H1 (cell line): Measurements from ENCODE around the gene OSBP. TPM values are rescaled to one million over a fixed set of nuclear protein-coding genes. Genes with fewer than 3 reads are reported as not detected.

Source experiments
- CTCF ChIA-PET: fragments of 300-600 bp; sonication (Branson Sonifier 250); formaldehyde crosslinking; loops from one replicate; lab custom pipeline; 2021; ENCODE audit not compliant: partially characterized antibody; lab: Charles Lee
- POLR2A ChIA-PET: fragments of 300-600 bp; sonication (Branson Sonifier 250); formaldehyde crosslinking; loops from one replicate; lab custom pipeline; 2021; ENCODE audit warnings: inconsistent platforms; ENCODE audit not compliant: partially characterized antibody; lab: Charles Lee
- DNase-seq, 2 experiments: peaks; one replicate each; pipeline versions ENCODE4 v3.0.0 to v3.0.0-alpha.2; 2010 to 2022; ENCODE audit warnings: low spot score in 2 of 2, low read depth in 1 of 2, mixed read lengths in 1 of 2
- FAIRE-seq: peaks from 2 replicates; lab custom pipeline; 2011; peaks lifted over from hg19 to GRCh38; lab: Jason Lieb, UNC
- H2AFZ ChIP-seq: 2 replicates; pipeline ENCODE4 v1.8.1; 2012; ENCODE audit warnings: low read length, inconsistent platforms
- H2AK5ac ChIP-seq: 2 replicates; pipeline ENCODE4 v1.6.1; 2013; ENCODE audit warnings: low read depth, low read length
- H2BK120ac ChIP-seq: replicated peaks from 2 replicates; pipeline ENCODE3; 2013; ENCODE audit warnings: low read depth, low read length, inconsistent platforms
- H2BK12ac ChIP-seq: 2 replicates; pipeline ENCODE4 v1.6.1; 2013; ENCODE audit warnings: low read depth, low read length
- H2BK15ac ChIP-seq: 2 replicates; pipeline ENCODE4 v1.6.1; 2013; ENCODE audit warnings: low read length
- H2BK20ac ChIP-seq: 2 replicates; pipeline ENCODE4 v1.6.1; 2013; ENCODE audit warnings: low read length
- H2BK5ac ChIP-seq: 2 replicates; pipeline ENCODE4 v1.6.1; 2013; ENCODE audit warnings: low read depth, low read length
- H3K14ac ChIP-seq: 2 replicates; pipeline ENCODE4 v1.6.1; 2013; ENCODE audit warnings: inconsistent platforms; ENCODE audit not compliant: insufficient read length
- H3K18ac ChIP-seq: 2 replicates; pipeline ENCODE4 v1.6.1; 2013; ENCODE audit warnings: low read length; ENCODE audit errors: extremely low read depth
- H3K23ac ChIP-seq: 2 replicates; pipeline ENCODE4 v1.6.1; 2013; ENCODE audit warnings: inconsistent platforms; ENCODE audit not compliant: insufficient read length
- H3K23me2 ChIP-seq: 2 replicates; pipeline ENCODE4 v1.6.1; 2013; ENCODE audit warnings: low read depth, low read length
- H3K27ac ChIP-seq: 2 replicates; pipeline ENCODE4 v1.6.1; 2011; ENCODE audit warnings: low read depth, low read length, inconsistent platforms
- H3K27me3 ChIP-seq, 4 experiments: replicated peaks in 1 of 4; 1 replicate in 1 of 4; 2 replicates in 3 of 4; pipeline versions ENCODE4 v1.6.1 to v1.8.1; 2011 to 2013; ENCODE audit warnings: low read length in 3 of 4, mild to moderate bottlenecking in 3 of 4, inconsistent platforms in 2 of 4, mixed read lengths in 2 of 4, moderate library complexity in 1 of 4; ENCODE audit not compliant: control insufficient read depth in 3 of 4, insufficient read depth in 3 of 4; ENCODE audit errors: extremely low read depth in 1 of 4
- H3K36me3 ChIP-seq, 4 experiments: 2 replicates each; pipeline versions ENCODE4 v1.6.1 to v1.8.1; 2011 to 2013; ENCODE audit warnings: mild to moderate bottlenecking in 4 of 4, low read length in 3 of 4, moderate library complexity in 2 of 4, control low read depth in 1 of 4, inconsistent platforms in 1 of 4; ENCODE audit not compliant: insufficient read depth in 4 of 4, control insufficient read depth in 2 of 4
- H3K4ac ChIP-seq: replicated peaks from 2 replicates; pipeline ENCODE3; 2013; ENCODE audit warnings: low read length, low read depth, mixed read lengths, inconsistent platforms; ENCODE audit not compliant: insufficient read length
- H3K4me1 ChIP-seq, 4 experiments: replicated peaks in 1 of 4; 1 replicate in 1 of 4; 2 replicates in 3 of 4; pipeline versions ENCODE4 v1.6.1 to v1.8.1; 2011 to 2013; ENCODE audit warnings: low read length in 3 of 4, inconsistent platforms in 2 of 4, mixed read lengths in 1 of 4; ENCODE audit not compliant: insufficient read depth in 4 of 4, control insufficient read depth in 3 of 4
- H3K4me2 ChIP-seq, 2 experiments: 2 replicates each; pipeline versions ENCODE4 v1.6.1 to v1.8.1; 2011 to 2013; ENCODE audit warnings: low read depth in 2 of 2, low read length in 2 of 2, control low read depth in 1 of 2, inconsistent platforms in 1 of 2, mild to moderate bottlenecking in 1 of 2; ENCODE audit not compliant: insufficient read depth in 1 of 2
- H3K4me3 ChIP-seq, 4 experiments: fragments of 200-600, 300-600 bp in 1 of 4; sonication (generic), shearing (Covaris generic), sonication (Bioruptor Twin) in 1 of 4; 2 replicates each; pipeline versions ENCODE4 v1.5.1 to v1.8.1; 2011 to 2016; ENCODE audit warnings: low read length in 4 of 4, low read depth in 3 of 4, control low read depth in 2 of 4, inconsistent platforms in 2 of 4, mild to moderate bottlenecking in 2 of 4, mixed read lengths in 1 of 4, moderate library complexity in 1 of 4; ENCODE audit not compliant: insufficient read depth in 2 of 4; ENCODE audit errors: extremely low read depth in 1 of 4
- H3K56ac ChIP-seq: replicated peaks from 2 replicates; pipeline ENCODE3; 2013; ENCODE audit warnings: low read depth, mild to moderate bottlenecking, mixed read lengths, low read length, inconsistent platforms; ENCODE audit not compliant: insufficient read length
- H3K79me1 ChIP-seq: 2 replicates; pipeline ENCODE4 v1.6.1; 2013; ENCODE audit warnings: low read depth, low read length, control low read depth
- H3K79me2 ChIP-seq, 2 experiments: 2 replicates each; pipeline versions ENCODE4 v1.6.1 to v1.8.1; 2012 to 2013; ENCODE audit warnings: low read length in 2 of 2, mild to moderate bottlenecking in 2 of 2, inconsistent platforms in 1 of 2; ENCODE audit not compliant: insufficient read depth in 2 of 2, control insufficient read depth in 1 of 2
- H3K9ac ChIP-seq, 4 experiments: replicated peaks in 1 of 4; 1 replicate in 1 of 4; 2 replicates in 3 of 4; pipeline versions ENCODE4 v1.6.1 to v1.8.1; 2011 to 2013; ENCODE audit warnings: low read depth in 3 of 4, low read length in 3 of 4, control low read depth in 2 of 4, mild to moderate bottlenecking in 2 of 4, moderate library complexity in 2 of 4, inconsistent platforms in 1 of 4; ENCODE audit errors: extremely low read depth in 1 of 4
- H3K9me3 ChIP-seq, 2 experiments: 2 replicates each; pipeline versions ENCODE4 v1.6.1 to v1.8.1; 2012 to 2013; ENCODE audit warnings: mild to moderate bottlenecking in 2 of 2, moderate library complexity in 2 of 2, control low read depth in 1 of 2, inconsistent platforms in 1 of 2, low read depth in 1 of 2, low read length in 1 of 2, mixed read lengths in 1 of 2; ENCODE audit not compliant: insufficient read depth in 2 of 2
- H4K20me1 ChIP-seq, 2 experiments: replicated peaks in 1 of 2; 2 replicates each; pipeline versions ENCODE3 to v1.8.1; 2011 to 2013; ENCODE audit warnings: inconsistent platforms in 2 of 2, low read length in 2 of 2, mild to moderate bottlenecking in 1 of 2; ENCODE audit not compliant: insufficient read depth in 2 of 2, control insufficient read depth in 1 of 2
- H4K5ac ChIP-seq: 2 replicates; pipeline ENCODE4 v1.6.1; 2013; ENCODE audit warnings: low read length, low read depth, mixed read lengths, inconsistent platforms; ENCODE audit not compliant: insufficient read length
- H4K8ac ChIP-seq: 2 replicates; pipeline ENCODE4 v1.8.0; 2013; ENCODE audit warnings: mild to moderate bottlenecking, moderate library complexity, low read length, inconsistent platforms; ENCODE audit not compliant: insufficient read depth; ENCODE audit errors: extremely low read depth
- H4K91ac ChIP-seq: replicated peaks from 2 replicates; pipeline ENCODE3; 2013; ENCODE audit warnings: low read length, mixed read lengths, inconsistent platforms; ENCODE audit not compliant: insufficient read length
- EZH2 ChIP-seq: fragments of 200-600 bp; sonication (generic); IDR thresholded peaks from 2 replicates; pipeline ENCODE4 v1.7.1; 2012; ENCODE audit warnings: low read depth, mild to moderate bottlenecking, moderate library complexity, low read length, inconsistent platforms; ENCODE audit not compliant: severe bottlenecking
- JUN ChIP-seq: IDR thresholded peaks from 2 replicates; pipeline ENCODE4 v1.6.1; 2011; ENCODE audit warnings: low read depth, mild to moderate bottlenecking, improper control_type of control experiment, low read length
- POU5F1 ChIP-seq: IDR thresholded peaks from 2 replicates; pipeline ENCODE4 v1.6.1; 2011; ENCODE audit warnings: low read depth, mild to moderate bottlenecking, low read length, moderate library complexity
- RBBP5 ChIP-seq: IDR thresholded peaks from 2 replicates; pipeline ENCODE4 v1.7.1; 2012; ENCODE audit warnings: low read depth, mild to moderate bottlenecking, inconsistent platforms, low read length, moderate library complexity, borderline replicate concordance
- SAP30 ChIP-seq: fragments of 300-600 bp; sonication (generic); IDR thresholded peaks from 2 replicates; pipeline ENCODE4 v1.7.1; 2012; ENCODE audit warnings: low read length, moderate library complexity, mild to moderate bottlenecking, inconsistent platforms; ENCODE audit not compliant: insufficient read depth, insufficient replicate concordance
- SIX5 ChIP-seq: IDR thresholded peaks from 2 replicates; pipeline ENCODE4 v1.6.1; 2011; ENCODE audit warnings: mild to moderate bottlenecking, low read depth, low read length
- SP1 ChIP-seq: IDR thresholded peaks from 2 replicates; pipeline ENCODE4 v1.6.1; 2011; ENCODE audit warnings: low read depth, low read length
- SP2 ChIP-seq: IDR thresholded peaks from 2 replicates; pipeline ENCODE4 v1.6.1; 2012; ENCODE audit warnings: mild to moderate bottlenecking, low read length, inconsistent platforms
- WGBS, 2 experiments: shearing (Covaris generic) in 1 of 2; methylation state at CpG; one replicate each; pipeline versions ENCODE4 v1.1.6 to v1.1.7; 2013 to 2015; ENCODE audit warnings: low lambda C conversion rate in 2 of 2, mixed read lengths in 2 of 2, inconsistent platforms in 1 of 2, low coverage in 1 of 2, missing lambda C conversion rate in 1 of 2; ENCODE audit not compliant: insufficient replicate concordance in 2 of 2, insufficient coverage in 1 of 2, insufficient read length in 1 of 2; ENCODE audit errors: extremely low coverage in 1 of 2, missing lambda C conversion rate in 1 of 2; 5-methylcytosine and 5-hydroxymethylcytosine counted together
- polyA plus RNA-seq, 7 experiments: library from polyadenylated mRNA; depleted of rRNA in 3 of 7; stranded (reverse) in 5 of 7; unstranded in 2 of 7; fragments of >200 nt in 5 of 7; fragments of 200-250 nt in 2 of 7; gene quantifications; 1 replicate in 5 of 7; 2 replicates in 1 of 7; 4 replicates in 1 of 7; pipeline versions ENCODE4 v1.2.1 to v1.2.3, GENCODE V29; 2011 to 2013; ENCODE audit warnings: missing spikeins in 2 of 7, mixed read lengths in 2 of 7
- total RNA-seq: library from RNA; stranded (reverse); fragmentation: NEBNext Ultra II Directional; extraction: Animal tissue kit (Norgen Biotek cat#: 25700); gene quantifications from 2 replicates; pipeline ENCODE4 v1.2.1, GENCODE V29; 2021
- TF ChIP-seq, protein P1 (sequence below), 3 experiments: IDR thresholded peaks; 1 replicate in 2 of 3; 2 replicates in 1 of 3; pipeline versions ENCODE4 v1.5.1 to v1.6.1; 2011; ENCODE audit warnings: low read length in 3 of 3, mild to moderate bottlenecking in 3 of 3, inconsistent platforms in 2 of 3, low read depth in 1 of 3, moderate library complexity in 1 of 3; ENCODE audit not compliant: insufficient read depth in 1 of 3; ENCODE audit errors: control extremely low read depth in 1 of 3
- TF ChIP-seq, protein P2 (sequence below): IDR thresholded peaks from 2 replicates; pipeline ENCODE4 v1.6.1; 2012; ENCODE audit warnings: inconsistent platforms
- TF ChIP-seq, protein P3 (sequence below): IDR thresholded peaks from 2 replicates; pipeline ENCODE4 v1.6.1; 2011; ENCODE audit warnings: low read length, improper control_type of control experiment

The OSBP gene
- total and polyA plus RNA-seq, 2 of the 8 experiments (the other 6 are each of a cell fraction or from before 2014, with no cell fraction given): 13.2 to 43.1 TPM

DNA sequence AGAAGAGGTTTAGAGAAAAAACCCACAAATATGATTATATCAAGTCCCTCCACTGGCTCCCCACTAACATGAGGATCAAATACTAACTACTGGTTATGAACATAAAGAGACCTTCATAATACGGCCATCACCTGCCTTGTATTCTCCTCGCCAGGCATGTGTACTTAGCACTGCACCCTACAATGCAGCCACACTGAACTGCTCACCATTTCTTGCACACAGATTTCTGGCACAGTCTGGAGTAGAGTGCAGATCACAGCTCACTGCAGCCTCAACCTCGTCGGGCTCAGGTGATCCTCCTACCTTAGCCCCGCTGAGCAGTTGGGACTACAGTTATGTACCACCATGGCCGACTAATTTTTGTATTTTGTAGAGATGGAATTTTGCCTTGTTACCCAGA lies 13.1 kb downstream of the OSBP start:
- H2AFZ ChIP-seq: no peak overlapping the region
- H3K4me2 ChIP-seq: no peak overlapping the region
- no peak overlapping the region for H4K91ac ChIP-seq
- H2BK120ac ChIP-seq: no peak overlapping the region
- no peak overlapping the region for H3K14ac ChIP-seq
- POLR2A ChIA-PET: no interaction called here
- no peak overlapping the region for H4K5ac ChIP-seq
- no peak overlapping the region for H3K23ac ChIP-seq
- DNase-seq (no peak), FAIRE-seq (no peak)
- peaks cover 2% of the 10 kb centered on the region in 2 experiments for H4K20me1 ChIP-seq
- no peak overlapping the region for H3K27ac ChIP-seq
- peaks cover 20 to 65% (median 52%) of the 10 kb centered on the region in 4 experiments for H3K36me3 ChIP-seq
- no peak overlapping the region for H3K56ac ChIP-seq
- no peaks in the 10 kb centered on the region for H3K27me3 ChIP-seq
- no peak overlapping the region for H2BK5ac ChIP-seq
- no peak overlapping the region for H2BK12ac ChIP-seq
- 87% methylated on average over 6 of the region's 6 CpGs; no CpG with 5 or more reads in 1 of the 2 experiments for WGBS, 2 experiments
- H3K79me1 ChIP-seq: no peaks in the 10 kb centered on the region
- no peak overlapping the region for H4K8ac ChIP-seq
- no peaks in the 10 kb centered on the region for H3K23me2 ChIP-seq
- no peaks in the 10 kb centered on the region; a peak in 1 of 4 replicates for H3K79me2 ChIP-seq
- H3K9me3 ChIP-seq: no peaks in the 10 kb centered on the region
- no peak overlapping the region for H2BK15ac ChIP-seq
- no peak overlapping the region for H3K9ac ChIP-seq
- no peaks in the 10 kb centered on the region for H3K4me1 ChIP-seq
- H2AK5ac ChIP-seq: no peak overlapping the region
- CTCF ChIA-PET: no interaction called here
- H3K4me3 ChIP-seq: no peak overlapping the region
- no peak overlapping the region for H3K18ac ChIP-seq
- no peak overlapping the region for H2BK20ac ChIP-seq
- no peak overlapping the region for H3K4ac ChIP-seq
- TF ChIP-seq EZH2: no peak
- no peak for TF ChIP-seq RBBP5
- no peak for TF ChIP-seq POU5F1
- no peak for TF ChIP-seq SP2
- TF ChIP-seq, protein P1, sequence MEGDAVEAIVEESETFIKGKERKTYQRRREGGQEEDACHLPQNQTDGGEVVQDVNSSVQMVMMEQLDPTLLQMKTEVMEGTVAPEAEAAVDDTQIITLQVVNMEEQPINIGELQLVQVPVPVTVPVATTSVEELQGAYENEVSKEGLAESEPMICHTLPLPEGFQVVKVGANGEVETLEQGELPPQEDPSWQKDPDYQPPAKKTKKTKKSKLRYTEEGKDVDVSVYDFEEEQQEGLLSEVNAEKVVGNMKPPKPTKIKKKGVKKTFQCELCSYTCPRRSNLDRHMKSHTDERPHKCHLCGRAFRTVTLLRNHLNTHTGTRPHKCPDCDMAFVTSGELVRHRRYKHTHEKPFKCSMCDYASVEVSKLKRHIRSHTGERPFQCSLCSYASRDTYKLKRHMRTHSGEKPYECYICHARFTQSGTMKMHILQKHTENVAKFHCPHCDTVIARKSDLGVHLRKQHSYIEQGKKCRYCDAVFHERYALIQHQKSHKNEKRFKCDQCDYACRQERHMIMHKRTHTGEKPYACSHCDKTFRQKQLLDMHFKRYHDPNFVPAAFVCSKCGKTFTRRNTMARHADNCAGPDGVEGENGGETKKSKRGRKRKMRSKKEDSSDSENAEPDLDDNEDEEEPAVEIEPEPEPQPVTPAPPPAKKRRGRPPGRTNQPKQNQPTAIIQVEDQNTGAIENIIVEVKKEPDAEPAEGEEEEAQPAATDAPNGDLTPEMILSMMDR (IDR thresholded peaks at IDR 0.05; ENCODE audit: control extremely low read depth in 1 of 3, insufficient read depth in 1 of 3, low read depth in 1 of 3, low read length in 3 of 3): no peak
- TF ChIP-seq SIX5: no peak
- TF ChIP-seq, protein P2, sequence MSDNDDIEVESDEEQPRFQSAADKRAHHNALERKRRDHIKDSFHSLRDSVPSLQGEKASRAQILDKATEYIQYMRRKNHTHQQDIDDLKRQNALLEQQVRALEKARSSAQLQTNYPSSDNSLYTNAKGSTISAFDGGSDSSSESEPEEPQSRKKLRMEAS: no peak
- TF ChIP-seq, protein P3, sequence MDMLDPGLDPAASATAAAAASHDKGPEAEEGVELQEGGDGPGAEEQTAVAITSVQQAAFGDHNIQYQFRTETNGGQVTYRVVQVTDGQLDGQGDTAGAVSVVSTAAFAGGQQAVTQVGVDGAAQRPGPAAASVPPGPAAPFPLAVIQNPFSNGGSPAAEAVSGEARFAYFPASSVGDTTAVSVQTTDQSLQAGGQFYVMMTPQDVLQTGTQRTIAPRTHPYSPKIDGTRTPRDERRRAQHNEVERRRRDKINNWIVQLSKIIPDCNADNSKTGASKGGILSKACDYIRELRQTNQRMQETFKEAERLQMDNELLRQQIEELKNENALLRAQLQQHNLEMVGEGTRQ: no peak
- TF ChIP-seq SP1: no peak
- TF ChIP-seq JUN: no peak
- TF ChIP-seq SAP30: no peak
